GM19035 (cell line): Measurements from ENCODE around the gene PRR11.
"Not testable (repeated sequence)": the region's sequence is repeated elsewhere in the genome, so short reads cannot be mapped to it uniquely, and the experiment has no call there.

Experiments
- ATAC-seq: cut with Tn5 transposase; IDR thresholded peaks from one replicate; pipeline ENCODE4 v1.9.1; 2021; ENCODE audit not compliant: unreplicated experiment

Gene PRR11

DNA sequence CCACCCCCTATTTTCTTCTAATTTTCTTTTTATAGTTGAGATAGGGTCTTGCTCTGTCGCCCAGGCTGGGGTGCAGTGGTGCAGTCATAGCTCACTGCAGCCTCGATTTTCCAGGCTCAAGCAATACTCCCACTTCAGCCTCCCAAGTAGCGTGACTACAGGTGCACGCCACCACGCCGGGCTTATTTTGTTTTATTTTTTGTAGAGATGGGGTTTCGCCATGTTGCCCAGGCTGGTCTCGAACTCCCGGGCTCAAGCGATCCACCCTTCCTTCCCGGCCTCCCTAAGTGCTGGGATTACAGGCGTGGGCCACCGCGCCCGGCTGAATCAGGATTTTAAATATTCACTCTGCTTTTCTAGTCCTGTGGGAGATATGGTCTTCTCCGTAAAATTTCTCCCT is 63.8 kb downstream of the PRR11 start:
- ATAC-seq = no peak

DNA sequence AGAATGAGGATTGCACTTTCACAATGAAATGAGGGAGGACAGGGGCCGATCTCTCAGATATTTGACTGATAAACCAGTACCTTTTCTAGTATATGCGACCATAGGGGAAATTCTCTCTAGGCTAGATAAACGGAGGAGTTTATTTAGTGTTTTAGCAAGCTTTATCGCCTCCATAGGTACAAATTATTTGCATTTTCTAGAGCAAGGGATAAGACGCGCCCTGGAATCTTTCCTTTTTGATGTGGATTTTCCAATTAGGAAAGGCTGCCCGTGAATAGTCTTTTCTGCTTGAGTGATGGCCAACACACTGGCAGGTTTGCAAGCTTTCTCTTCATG is 64.4 kb downstream of the PRR11 start:
- ATAC-seq = no peak

DNA sequence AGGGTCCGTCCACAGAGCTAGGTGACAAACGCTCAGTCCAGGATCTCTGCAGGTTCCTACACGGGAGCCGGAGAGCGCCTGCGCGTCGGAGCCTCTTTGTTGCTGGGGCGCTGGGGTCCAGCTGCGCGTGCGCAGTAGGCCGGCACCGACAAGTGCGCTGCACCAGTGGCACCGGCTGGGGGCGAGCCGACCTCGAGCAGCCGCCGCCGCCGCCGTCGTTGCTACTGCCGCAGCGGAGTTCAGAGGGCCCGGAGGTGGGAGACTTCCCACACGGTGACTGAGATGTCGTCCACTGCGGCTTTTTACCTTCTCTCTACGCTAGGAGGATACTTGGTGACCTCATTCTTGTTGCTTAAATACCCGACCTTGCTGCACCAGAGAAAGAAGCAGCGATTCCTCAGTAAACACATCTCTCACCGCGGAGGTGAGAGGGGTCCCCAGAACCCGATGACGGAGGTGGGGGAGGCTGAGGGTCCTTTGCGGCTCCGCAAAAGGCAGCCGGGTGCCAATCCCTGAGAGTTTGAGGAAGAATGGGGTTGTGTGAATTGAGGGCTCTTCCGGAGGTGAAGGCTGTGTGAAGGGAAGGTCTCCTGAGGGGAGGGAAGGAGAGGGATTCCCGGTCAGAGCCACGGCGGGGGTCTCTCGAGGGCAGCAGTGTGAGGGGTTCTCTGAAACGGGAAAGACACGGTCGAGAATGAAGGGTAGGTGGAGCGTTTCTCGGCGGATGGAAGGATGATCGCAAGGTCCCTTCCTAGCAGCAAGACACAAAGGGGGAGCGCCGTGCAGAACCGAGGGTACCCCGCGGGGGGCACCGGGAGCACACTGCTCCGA is 65.0 kb downstream of the PRR11 start, which contains the start of gene GDPD1:
Gene GDPD1, plus strand, starts transcription at position 184 of the 831 bp plus-strand sequence. Its CDS starts 99 bp downstream, at position 283.
- ATAC-seq = peak; percentile 98

DNA sequence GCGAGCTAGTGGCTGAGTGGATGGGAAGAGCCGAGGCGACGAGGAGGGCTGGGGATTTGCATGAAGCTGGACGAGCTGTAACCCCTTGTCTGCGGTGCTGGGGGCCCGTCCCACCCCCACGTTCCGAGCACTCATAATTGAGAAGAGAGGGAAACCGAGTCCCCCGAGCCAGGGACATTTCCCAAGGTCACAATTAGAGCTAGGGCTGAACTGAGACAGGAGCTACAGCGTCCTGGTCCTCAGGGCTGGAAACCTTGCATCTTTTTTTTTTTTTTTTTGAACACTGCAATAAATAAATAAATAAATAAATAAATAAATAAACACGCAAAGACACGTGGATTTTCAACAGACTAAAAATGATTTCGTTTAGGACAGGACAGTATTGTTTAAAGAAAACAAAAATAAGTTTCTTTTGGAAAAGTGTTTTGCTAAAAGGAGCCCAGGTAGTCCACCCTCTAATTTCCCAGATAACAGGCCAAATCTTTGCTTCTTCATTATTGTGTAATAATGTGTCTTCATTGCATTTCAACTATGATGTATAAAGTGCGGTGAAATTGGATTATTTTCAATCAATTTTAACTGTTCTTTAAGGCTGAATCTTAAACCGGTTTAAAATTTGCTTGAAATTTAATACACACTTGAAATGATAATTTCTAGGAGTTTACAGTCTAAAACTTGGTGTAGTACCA is 65.8 kb downstream of the PRR11 start:
- ATAC-seq = no peak

DNA sequence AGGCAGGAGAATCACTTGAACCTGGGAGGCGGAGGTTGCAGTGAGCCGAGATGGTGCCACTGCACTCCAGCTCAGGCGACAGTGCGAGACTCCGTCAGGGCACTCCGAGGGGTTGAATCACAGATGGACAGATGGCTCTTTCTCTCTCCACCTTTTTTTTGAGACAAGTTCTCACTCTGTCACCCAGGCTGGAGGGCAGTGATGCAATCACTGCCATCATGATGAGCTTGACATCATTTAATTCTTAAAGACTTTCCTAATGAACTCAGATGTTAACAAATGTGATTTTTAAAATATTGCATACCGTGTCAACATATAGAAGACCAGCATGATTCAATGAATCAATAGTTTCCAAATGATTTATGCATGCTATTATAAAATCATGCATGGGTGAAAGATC is 68.3 kb downstream of the PRR11 start:
- ATAC-seq = no peak

DNA sequence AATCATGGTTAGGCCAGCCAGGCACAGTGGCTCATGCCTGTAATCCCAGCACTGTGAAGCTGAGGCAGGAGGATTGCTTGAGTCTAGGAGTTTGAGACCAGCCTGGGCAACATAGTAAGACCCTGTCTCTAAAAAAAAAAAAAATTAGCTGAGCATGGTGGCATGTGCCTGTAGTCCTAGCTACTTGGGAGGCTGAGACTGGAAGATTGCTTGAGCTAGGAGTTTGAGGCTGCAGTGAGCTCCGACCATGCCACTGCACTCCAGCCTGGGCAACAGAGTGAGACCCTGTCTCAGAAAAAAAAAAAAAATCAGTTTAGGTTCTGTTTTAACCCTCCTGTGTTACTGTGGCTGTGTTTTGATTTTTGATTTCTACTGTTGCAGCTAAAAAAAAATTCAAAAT is 73.0 kb downstream of the PRR11 start:
- not testable (repeated sequence) for ATAC-seq

DNA sequence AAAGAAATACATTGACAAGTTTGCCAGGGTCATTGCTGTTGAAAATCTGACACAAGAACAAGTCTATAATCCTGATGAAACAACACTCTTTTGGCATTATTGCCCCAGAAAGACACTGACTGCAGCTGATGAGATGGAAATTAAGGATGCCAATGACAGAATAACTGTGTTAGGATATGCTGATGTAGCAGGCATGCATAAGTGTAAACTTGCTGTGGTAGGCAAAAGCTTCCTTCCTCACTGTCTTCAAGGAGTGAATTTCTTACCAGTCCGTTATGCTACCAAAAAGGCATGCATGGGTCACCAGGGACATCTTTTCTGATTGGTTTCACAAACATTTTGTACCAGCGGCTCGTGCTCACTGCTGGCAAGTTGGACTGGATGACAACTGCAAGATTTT is 75.2 kb downstream of the PRR11 start:
- ATAC-seq = no peak

DNA sequence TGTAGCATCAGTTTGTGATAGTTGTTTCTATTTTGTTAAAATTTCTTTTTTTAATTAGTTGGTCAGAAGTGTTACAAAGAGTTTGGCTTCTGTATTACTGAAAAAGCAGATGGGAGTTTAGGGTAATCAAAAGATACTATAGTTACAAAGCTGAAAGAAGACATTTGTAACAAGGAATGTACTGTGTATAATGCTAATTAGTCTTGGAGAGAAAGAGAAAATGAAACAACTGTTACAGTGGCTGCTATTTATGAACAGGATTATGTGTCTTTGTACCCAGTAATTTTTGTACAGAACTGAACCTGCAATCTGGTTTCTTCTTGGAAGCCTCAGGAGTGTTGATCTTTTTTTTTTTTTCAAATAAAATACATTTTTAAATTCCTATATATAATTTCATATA is 79.1 kb downstream of the PRR11 start:
- ATAC-seq = no peak

DNA sequence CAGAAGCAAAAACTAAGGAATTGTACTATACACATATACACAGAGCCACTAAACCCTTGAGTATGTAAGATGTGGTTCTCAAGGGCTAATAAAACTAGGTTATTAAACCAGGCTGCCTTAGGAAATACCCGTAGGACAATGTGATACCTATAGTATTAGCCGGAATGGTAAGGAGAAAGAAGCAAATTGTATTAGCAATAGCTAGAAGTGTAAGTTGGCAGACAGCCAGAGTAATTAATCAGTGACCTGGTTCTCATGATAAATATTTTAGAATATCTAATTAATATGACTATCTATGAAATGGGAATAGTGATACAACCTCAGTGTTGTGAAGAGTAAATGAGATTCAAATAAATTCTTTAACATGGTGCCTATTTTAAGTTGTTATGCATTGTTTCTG is 83.4 kb downstream of the PRR11 start:
- ATAC-seq = no peak

DNA sequence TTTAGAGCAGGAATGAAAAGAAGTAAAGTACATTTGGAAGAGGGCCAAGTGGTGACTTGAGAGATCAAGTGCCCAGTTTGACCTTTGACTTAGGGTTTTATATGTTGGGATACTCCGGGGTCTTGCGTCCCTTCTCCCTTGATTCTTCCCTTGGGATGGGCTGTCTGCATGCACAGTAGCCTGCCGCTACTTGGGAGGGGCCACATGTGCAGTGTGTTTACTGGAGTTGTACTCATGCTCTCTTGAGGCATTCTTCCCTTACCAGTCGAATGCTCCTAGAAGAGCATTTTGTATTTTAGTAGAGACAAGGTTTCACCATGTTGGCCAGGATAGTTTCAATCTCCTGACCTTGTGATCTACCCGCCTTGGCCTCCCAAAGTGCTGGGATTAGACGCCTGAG is 88.5 kb downstream of the PRR11 start:
- ATAC-seq = no peak
